Measurements from ENCODE around the gene CHN1.

Gene CHN1, protein sequence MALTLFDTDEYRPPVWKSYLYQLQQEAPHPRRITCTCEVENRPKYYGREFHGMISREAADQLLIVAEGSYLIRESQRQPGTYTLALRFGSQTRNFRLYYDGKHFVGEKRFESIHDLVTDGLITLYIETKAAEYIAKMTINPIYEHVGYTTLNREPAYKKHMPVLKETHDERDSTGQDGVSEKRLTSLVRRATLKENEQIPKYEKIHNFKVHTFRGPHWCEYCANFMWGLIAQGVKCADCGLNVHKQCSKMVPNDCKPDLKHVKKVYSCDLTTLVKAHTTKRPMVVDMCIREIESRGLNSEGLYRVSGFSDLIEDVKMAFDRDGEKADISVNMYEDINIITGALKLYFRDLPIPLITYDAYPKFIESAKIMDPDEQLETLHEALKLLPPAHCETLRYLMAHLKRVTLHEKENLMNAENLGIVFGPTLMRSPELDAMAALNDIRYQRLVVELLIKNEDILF

GRCh38 chr2:175004980-175005732, at the start of gene CHN1:
Gene CHN1 (minus strand): TSS chr2:175005381. CDS start chr2:175004912, 469 bp downstream.
- DNase-seq (ENCODE audit: low spot score), result peak; percentile 90

DNA sequence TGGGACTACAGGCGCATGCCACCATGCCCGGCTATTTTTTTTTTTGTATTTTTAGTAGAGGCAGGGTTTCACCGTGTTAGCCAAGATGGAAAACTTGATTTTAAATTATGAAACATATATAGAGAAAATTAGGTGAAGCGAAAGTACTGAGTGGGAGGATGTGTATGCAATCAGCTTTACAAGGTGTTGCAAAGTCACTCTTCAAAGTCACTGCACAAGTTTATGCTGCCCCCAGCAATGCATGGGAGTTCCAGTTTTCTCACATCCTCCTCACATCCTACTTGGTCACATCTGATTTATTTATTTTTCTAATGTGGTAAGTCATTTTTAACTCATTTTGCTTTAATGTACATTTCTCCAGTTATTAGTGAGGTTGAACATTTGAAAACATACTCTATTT, 49.2 kb upstream of the CHN1 start:
- no peak for DNase-seq (ENCODE audit: low spot score)

- DNase-seq (ENCODE audit: low spot score), result no peak
These were observed 44.5 kb upstream of the CHN1 start for GRCh38 chr2:175049661-175050060.

GRCh38 chr2:175048275-175048674, 43.1 kb upstream of the CHN1 start:
- no peak for DNase-seq (ENCODE audit: low spot score)

DNA sequence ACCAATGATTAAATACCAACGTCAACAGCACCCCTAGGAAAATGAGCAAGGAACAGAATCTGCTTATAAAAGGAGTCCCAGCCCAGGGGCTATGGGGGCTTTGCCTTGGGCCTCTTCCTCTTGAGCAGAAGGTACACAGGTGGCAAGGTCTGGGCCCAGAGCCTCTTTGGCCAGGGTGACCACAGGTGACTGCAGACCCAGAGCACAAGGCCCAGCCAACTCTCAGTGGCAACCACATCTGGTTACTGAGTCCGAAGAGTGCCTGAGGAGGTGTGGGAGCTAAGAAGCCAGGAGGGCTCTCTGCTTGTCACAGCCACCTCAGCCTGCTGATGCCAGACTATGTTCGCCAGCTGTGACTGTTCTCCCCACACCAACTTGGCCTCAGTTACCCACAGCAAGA, 34.3 kb upstream of the CHN1 start:
- no peak for DNase-seq (ENCODE audit: low spot score)

- no peak for DNase-seq (ENCODE audit: low spot score)
These were observed 33.9 kb upstream of the CHN1 start for GRCh38 chr2:175039031-175039430.

GRCh38 chr2:175037941-175038340, 32.8 kb upstream of the CHN1 start:
- DNase-seq (ENCODE audit: low spot score), result no peak

DNA sequence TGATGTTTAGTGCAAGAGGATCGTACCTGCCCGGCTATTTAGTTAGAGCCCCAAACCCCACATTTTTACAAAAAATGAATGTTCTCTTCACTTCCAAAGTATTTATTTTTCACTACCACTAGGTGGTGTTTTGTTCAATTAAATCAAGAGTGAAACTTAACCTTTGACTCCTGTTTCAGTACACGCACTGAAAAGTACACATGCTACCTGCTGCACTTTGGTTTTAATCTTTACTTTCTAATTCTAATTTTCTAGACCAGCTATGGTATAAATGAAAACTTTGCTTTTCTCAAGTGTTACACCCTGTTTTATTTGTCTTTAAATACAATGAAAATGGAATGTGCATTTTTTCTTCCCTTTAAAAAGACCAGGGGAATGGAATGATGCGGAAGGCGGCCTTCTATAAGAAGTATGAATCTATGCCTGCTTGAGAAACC, 31.4 kb upstream of the CHN1 start:
- no peak for DNase-seq (ENCODE audit: low spot score)

DNA sequence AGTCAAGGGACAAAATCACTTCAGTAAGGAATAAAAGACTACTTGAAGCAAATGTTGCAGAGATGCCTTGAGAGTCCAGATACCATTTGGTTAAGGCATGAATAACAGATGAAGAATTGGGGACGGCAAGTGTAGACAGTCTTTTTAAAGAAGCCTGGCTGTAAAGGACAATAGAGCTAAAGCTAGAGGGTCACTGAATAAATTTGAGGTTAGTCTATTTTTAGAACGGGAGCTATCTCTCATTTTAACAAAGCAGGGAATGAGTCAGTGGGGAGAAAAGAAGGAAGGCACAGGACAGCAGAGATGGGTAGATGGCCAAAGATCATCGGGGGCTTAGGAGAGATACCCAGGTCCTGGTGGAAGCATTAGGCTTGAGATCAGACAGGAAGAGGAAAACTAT, 30.6 kb upstream of the CHN1 start:
- no peak for DNase-seq (ENCODE audit: low spot score)

DNA sequence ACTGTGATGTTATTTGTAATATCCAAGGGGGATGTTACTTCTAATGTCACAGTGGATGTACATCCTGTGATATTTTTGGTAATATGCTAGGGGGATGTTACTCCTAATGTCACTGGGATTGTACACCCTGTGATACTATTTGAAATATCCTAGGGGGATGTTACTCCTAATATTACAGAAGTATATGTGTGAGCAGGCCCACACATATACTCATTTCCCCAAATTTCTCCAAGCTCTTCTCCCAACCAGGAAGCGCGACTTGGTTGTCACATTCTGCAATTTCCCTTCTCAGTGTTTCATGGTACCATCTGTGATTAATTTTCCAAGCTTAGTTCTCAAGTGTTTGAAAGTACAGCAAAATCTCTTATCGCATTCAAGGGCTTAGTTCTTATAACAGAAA, 29.5 kb upstream of the CHN1 start:
- DNase-seq (ENCODE audit: low spot score), result no peak

DNA sequence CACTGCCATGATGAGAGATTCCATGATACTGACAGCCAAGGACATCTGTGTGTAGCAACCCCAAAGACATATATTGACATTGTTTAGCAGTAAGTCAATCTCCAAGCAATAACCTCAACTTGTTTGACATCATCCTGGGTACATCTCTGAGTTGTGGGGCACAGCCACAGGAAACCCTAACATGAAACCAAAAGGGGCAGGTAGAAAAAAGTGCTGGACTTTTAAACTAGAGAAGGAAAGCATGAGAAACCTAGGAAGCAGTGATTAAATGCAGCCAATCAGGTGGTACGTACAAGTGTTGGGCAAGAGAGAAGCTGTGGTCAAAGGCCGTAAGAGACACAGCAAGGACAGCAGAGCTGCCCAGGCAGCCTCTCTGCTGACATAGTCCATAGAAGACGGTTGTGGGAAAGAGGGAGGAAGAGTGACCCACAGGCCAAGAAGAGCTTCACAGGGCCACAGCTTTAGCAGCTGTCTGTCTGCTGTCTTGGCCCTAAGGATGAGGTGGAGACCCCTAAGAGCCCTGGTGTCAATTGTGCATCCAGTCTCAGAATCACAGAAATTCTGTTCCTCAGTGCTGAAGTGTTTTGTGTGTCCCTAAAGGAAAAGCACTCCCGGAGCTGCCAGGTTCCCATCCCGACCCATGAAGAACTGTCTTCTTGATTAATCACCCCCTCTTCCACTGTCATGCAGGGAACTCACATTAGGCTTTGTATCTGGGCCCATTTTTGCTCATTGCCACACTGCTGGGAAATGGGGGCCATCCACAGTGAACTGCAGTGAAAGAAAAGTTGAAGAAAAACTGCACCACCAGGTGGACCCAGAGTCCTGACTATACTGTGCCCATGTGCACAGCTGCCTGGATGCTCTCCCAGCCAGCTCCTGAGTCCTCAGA, 25.4 kb upstream of the CHN1 start:
- no peak for DNase-seq (ENCODE audit: low spot score)

DNA sequence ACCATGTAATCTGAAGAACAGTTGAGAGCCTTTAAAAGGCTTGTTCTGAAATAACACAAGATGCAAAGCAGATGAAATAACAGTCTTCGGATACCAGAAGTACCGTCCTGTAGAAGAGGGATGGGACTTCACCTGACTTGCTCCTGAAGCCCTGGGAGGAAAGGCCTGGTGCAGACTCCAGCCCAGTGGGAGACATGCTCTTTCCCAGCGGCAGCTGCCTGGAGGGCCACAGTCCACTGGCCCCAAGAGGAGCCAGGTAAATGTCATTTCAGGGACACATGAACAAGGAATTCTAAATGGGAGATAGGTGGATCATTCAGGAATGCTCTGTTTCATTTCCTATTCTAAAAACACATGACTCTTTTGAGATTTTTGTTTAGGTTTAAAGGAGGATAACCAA, 22.6 kb upstream of the CHN1 start:
- DNase-seq (ENCODE audit: low spot score), result no peak

GRCh38 chr2:175026385-175026784, 21.2 kb upstream of the CHN1 start:
- no peak for DNase-seq (ENCODE audit: low spot score)

DNA sequence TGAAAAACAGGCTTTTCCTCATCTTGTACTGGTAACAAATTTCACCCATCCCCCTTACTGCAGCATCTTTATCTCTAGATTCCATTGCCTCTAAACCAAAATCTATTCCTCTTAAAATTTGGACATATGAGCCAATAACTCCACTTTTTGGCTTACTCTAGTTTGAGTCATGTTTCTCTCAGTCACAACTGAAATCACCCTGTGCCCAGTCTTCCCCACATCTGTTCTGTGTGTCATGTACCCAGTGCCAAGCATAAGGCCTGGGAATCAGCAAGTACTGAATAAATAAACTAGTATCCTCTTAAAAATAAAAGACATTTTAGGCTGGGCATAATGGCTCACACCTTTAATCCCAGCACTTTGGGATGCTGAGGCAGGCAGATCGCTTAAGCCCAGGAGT, 20.8 kb upstream of the CHN1 start:
- DNase-seq (ENCODE audit: low spot score), result no peak

DNA sequence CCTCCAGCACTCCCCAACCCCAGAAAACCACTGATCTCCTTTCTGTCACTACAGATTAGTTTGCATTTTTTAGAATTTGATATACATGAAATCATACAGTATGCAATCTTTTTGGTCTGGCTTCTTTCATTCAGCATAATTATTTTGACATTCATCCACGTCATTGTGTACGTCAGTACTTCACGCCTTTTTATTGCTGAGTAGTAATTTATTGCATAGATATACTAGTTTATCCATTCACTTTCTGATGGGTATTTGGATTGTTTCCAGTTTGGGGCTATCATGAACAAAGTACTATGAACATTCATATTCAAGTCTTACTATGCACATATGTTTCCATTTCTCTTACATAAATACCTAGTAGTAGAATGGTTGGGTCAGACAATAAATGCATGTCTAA, 20.1 kb upstream of the CHN1 start:
- no peak for DNase-seq (ENCODE audit: low spot score)

GRCh38 chr2:175022923-175023322, 17.7 kb upstream of the CHN1 start:
- no peak for DNase-seq (ENCODE audit: low spot score)

- no peak for DNase-seq (ENCODE audit: low spot score)
These were observed 14.6 kb upstream of the CHN1 start for GRCh38 chr2:175019566-175020327.

GRCh38 chr2:175017618-175018414, 12.6 kb upstream of the CHN1 start:
- no peak for DNase-seq (ENCODE audit: low spot score)

GRCh38 chr2:175015340-175015739, 10.2 kb upstream of the CHN1 start:
- no peak for DNase-seq (ENCODE audit: low spot score)

DNA sequence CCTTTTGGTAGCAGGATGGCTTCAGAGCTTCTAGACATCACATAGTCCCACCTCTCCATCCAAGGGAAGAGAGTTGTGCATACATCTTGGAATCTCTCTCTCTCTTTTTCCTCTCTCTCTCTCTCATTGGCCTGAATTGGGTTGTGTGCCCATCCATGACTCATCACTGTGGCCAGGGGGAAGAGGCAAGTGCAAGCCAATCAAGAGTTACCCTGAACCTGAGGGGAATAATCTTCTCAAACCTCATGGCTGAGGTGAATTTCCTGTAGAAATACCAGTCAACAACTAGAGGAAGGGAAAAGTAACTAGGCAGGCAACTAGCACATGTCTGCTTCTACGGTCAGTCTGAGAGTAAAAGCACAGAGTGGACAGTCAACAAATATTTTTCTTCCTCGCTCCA, 7.3 kb upstream of the CHN1 start:
- no peak for DNase-seq (ENCODE audit: low spot score)

GRCh38 chr2:175011505-175011904, 6.3 kb upstream of the CHN1 start:
- DNase-seq (ENCODE audit: low spot score), result no peak

Measured in putamen (tissue), 1 donor.